Measurements from ENCODE around the gene PEX6.

Gene PEX6, protein sequence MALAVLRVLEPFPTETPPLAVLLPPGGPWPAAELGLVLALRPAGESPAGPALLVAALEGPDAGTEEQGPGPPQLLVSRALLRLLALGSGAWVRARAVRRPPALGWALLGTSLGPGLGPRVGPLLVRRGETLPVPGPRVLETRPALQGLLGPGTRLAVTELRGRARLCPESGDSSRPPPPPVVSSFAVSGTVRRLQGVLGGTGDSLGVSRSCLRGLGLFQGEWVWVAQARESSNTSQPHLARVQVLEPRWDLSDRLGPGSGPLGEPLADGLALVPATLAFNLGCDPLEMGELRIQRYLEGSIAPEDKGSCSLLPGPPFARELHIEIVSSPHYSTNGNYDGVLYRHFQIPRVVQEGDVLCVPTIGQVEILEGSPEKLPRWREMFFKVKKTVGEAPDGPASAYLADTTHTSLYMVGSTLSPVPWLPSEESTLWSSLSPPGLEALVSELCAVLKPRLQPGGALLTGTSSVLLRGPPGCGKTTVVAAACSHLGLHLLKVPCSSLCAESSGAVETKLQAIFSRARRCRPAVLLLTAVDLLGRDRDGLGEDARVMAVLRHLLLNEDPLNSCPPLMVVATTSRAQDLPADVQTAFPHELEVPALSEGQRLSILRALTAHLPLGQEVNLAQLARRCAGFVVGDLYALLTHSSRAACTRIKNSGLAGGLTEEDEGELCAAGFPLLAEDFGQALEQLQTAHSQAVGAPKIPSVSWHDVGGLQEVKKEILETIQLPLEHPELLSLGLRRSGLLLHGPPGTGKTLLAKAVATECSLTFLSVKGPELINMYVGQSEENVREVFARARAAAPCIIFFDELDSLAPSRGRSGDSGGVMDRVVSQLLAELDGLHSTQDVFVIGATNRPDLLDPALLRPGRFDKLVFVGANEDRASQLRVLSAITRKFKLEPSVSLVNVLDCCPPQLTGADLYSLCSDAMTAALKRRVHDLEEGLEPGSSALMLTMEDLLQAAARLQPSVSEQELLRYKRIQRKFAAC

DNA sequence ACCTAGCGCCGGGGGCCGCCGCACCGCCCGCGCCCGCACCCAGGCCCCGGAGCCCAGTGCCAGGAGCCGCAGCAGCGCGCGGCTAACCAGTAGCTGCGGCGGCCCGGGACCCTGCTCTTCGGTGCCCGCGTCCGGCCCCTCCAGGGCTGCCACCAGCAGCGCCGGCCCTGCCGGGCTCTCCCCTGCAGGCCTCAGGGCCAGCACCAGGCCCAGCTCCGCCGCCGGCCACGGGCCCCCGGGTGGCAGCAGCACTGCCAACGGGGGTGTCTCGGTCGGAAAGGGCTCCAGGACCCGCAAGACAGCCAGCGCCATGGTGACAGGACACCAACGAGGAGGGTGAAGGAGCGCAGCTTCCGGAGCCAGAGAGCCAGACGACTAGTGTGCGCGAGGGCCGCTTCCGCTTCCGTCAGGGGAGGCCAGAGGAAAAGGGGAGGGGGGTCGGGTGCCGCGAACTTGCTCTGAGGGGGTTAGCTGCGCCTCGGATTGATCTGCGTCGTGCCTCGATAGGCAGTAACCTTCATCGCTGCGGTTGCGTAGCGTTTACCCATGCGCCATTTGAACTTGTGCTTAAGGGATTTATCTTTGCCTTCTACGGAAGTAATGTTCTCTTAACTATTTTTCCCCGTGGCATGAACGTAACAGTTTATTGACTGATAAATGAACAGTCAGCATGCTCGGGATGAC, at the start of gene PEX6:
Gene PEX6, minus strand, starts transcription at position 343 of the 684 bp plus-strand sequence. Its CDS starts 31 bp downstream, at position 312.
- DNase-seq, result peak; percentile 95

DNA sequence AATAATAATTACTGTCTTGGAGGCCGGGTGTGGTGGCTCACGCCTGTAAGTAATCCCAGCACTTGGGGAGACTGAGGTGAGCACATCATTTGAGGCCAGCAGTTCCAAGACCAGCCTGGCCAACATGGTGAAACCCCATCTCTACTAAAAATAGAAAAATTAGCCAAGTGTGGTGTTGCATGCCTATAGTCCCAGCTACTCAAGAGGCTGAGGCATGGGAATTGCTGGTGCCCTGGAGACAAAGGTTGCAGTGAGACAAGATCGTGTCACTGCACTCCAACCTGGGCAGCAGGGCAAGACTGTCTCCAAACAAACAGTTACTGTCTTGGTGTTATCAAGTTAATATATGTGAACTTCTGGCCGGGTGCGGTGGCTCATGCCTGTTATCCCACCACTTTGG, 47.4 kb upstream of the PEX6 start:
- DNase-seq, result no peak

DNA sequence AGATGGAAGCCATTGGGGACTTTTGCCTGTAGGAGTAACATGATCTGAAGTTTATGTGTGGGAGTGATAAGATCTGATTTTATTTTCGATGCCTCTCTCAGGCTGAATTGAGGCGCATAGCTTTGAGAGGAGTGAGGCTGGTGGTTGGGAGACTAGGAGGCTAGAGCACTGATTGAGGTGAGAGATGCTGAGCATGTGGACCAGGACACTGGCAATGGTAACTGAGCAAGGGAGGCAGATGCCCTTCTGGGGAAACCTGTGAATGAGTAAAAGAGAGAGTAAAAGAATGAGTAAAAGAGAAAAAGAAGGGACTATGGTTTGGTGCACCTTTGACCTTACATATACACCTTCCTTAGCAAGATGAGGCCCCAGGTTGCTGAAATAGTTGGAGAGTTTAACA, 45.5 kb upstream of the PEX6 start:
- DNase-seq, result no peak

DNA sequence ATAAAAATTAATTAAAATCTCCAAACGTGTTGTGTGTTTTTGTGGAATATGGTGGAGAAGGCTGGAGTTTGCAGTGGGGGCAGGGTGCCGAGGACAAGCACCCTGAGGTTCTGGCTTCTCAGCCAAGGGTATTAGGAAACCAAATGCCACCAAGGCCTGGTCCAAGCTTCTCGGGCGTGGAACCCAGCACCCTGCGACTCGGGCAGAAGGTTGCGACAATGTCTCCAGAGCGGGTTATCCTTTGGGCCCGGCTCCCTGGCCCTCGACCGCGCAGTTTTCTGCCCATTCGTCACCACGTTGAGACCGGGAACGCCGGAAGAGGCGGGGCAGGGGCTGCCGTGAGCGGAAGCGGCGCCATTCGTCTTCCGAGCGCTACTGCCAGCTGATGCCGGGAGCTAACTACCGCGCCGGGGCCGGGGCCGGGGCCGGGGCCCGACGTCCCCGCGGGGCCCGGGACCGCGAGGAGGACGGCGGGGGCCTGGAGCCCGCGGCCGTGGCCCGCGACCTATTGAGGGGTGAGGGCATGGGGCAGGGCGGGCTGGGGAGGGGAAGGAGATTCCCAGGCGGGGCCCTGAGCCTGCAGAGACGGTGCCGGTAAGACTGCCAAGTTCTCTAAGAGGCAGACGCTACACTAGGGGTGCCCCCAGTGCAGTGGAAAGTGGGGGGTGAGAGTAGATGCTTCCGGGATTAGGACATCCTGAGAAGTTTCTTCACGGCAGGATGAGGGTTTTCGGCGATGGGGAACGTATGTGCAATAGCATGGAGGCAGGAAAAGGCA, 42.5 kb upstream of the PEX6 start, which contains the start of gene RRP36:
Gene RRP36, plus strand, starts transcription at position 354 of the 778 bp plus-strand sequence. Its CDS starts 32 bp downstream, at position 386.
- DNase-seq, result peak; percentile 56

DNA sequence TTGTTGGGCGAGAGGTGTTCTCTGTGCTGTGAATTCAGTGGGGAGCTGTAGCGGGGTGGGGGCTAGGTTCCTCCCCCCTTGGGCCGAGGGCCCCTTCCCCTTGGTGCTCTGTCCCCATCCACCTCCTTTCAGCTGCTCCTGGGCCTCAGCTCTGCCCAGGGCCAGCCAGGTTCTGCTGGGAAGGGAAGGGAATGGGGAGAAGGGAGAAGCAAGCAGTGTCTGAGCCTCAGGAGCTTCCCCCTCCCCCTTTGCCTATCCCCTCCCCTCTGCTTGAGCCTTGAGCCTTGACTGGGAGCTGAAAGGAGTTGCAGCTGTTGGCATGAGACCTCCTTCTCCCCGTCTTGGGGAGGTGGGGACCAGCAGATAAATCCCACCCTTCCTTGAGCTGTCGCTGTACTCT, 41.9 kb upstream of the PEX6 start:
- no peak for DNase-seq

DNA sequence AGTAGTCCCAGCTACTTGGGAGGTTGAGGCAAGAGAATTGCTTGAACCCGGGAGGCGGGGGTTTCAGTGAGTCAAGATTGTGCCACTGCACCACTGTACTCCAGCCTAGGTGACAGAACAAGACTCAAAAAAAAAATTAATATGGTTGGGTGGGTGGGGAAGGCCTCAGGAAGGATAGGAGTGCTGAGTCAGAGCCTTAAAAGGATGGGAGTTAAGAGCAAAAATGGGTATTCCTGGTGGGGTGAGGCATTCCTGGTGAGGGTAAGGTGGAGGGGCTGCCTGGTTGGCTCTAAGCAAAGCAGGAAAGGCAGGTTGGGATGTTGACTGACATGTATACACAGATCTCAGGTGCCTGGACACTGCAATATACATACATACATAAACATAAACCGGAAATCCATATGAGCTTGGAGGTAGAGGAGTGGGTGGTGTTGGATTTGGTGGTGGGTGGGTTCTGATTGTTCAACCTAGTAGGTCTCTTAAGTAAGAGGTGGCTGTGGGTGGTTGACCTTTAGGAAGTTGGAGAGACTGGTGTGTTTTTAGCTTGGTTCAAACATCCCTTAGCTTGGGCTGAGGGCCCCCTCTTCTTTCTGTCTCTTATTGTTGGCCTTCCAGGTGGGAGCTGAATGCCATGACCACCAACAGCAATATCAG, 41.2 kb upstream of the PEX6 start:
- DNase-seq, result no peak

DNA sequence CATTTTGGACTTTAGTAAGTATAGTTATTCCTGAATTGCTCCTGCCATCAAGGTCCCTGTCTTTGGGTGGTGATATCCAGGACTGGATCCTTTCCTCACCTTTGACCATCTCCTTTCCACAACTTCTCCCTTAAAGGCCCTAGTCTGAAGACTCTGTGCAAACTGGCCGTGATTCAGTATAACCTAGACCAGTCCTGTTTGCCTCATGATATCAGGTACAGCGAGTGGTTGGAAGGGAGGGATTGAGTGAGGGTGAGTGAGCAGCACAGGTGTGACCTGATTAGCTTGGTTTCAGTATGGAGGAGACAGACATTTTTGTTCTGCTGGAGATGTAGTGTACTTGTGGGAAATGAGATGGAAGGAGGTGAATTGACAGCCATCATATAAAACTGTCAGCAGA, 40.2 kb upstream of the PEX6 start:
- no peak for DNase-seq

DNA sequence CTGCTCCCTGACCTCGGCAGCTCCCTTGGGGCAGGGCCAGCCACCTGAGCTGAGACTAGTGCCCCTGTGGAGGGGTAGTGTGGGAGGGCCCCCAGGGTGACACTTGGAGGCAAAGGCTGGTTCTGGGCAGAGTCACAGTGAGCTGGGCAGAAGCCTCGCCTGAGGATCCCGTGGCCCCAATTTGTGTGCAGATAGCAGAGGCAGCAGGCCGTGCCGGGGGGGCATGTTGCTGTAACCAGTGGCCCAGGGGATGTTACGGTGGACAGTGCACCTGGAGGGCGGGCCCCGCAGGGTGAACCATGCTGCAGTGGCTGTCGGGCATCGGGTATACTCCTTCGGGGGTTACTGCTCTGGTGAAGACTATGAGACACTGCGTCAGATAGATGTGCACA, 38.0 kb upstream of the PEX6 start:
- no peak for DNase-seq

DNA sequence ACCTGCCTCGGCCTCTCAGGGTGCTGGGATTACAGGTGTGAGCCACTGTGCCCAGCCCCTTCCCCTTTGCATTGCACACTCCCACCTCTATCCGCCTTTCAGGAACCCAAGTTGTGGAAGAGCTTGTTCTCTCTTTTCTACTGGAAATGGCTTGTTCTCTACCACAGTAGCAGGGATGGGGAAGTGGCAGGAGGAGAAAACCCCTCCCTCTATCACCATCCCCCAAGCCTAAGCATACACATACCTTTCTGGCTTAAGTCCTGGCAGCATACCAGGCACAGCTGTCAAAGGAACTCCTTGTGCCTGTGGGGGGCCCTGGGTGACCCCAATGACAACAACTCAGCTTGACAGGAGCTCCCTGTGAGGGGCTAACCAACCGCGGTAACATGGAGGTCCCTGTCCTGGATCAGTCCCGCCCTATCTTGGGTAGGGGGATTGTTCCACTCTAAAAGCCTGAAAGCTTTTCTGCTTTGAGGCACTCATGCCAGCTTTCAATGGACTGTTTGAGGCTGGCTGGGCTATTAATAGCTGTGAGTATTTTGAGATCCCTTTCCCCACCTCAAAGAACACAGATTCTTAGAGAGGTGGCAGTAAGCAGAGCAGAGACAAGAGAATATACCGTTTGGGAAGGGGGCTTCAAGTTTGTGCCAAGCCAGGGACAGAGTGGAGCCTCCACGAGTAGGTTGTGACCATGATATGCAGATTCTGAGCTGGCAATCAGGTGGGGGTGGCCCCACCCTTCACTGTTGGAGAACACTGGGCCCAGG, 37.4 kb upstream of the PEX6 start:
- no peak for DNase-seq

DNA sequence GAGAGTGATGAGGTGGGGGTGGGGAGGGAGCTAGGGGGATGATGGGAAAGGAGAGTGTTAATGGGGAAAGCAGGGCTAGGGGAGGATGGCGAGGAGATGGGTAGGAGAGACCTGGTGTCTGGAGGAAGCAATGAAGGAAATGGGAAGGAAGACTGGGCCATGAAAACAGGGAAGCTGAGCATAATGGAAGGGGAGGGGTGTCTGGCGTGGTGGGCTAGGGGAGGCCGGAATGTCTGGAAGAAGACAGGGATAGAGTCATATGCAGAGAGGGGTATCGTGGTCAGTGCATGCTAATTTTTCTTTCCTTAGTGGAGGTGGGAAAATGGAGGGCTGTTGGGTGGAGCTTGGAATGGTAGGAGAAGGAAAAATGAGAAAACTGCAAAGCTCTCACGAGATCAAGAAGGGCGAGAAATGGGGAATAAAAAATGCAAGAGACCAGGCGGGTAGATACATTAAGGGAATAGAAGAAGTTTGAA, 35.5 kb upstream of the PEX6 start:
- DNase-seq, result no peak

DNA sequence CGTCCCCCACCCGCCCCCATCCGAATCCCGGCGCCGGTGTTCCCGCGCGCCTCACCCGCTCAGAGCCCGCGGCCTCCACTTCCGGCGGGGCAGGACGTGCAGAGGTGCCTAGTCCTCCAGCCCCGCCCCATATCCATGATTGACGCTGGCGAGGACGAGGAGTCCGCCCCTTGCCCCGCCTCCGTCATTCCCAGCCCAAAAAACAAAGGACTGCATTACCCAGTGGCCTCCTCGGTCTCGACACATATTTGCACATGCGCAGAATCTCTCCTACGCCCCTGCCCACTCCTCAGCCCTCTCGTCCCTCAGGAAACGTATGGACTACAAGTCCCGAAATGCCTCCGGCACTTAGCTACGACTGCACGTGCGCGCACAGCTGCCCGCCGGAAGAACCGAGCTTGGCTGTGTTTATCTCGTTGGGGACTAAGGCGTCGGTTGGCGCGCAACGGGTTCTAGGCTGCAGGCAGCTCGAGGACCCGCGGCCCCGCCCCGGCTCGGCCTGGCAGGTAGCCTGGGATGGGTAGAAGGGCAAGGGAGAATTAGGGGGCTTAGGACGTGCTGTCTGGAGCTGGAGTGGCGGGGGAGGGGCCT, 35.0 kb upstream of the PEX6 start, which contains the start of the genes KLHDC3 and MEA1:
Gene KLHDC3, plus strand, starts transcription at position 407 of the 591 bp plus-strand sequence. CDS start 2,944 bp downstream, outside the sequence.
Gene MEA1, minus strand, starts transcription at position 104 of the 591 bp plus-strand sequence. CDS start 133 bp downstream, outside the sequence.
- peak; percentile 100 for DNase-seq

DNA sequence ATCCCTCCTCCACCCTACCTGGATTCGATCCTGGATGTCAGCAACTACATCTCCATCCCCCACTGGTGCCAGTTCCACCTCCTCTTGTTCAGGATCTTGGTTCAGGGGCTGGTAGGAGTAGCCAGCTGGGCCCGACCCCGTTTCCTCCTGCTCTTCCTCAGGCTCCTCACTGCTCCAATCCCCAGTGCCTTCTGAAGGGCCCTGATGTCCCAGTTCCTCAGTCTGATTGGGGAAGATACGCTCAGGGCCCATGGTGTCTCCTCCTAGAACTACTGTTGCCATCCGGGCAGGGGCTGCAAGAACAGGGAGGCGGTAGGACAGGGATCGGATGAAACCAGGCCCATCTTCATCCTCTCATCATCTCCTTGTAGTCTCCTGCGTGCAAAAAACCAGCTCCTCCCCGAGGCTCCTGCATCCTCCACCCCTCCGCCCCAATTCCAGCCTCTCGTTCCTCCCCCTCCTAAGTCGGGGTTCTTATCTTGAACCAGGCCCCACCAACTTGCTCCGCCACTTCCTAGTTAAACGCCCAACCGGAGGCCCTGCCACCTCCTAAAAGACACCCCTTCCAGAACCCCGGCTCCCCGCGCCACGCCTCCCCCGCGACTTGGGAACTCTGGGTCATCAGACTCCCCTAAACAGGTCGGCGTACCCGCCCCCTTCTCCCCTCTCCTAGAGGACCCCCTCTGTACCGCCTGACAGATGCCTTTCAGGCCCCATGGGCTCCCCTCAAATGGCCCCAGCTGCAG, 34.3 kb upstream of the PEX6 start:
- no peak for DNase-seq

DNA sequence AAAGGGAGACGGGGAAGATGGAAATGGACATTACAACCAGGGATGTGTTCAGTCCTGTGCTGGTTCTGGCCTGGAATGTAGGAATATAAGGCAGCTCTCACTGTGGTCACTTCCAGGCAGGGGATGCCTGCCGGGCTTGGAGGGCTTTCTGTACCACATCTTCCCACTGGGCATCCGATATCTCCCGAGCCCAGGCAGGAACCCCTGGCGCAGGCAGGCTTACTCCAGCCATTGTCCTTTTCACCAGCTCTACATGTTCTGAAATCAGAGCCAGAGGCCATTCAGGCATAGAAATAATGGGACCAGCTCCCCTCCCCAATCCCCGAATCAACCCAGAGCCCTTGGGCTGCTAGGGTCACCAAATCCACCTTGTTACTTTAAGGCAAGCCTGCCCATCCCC, 33.4 kb upstream of the PEX6 start:
- no peak for DNase-seq

DNA sequence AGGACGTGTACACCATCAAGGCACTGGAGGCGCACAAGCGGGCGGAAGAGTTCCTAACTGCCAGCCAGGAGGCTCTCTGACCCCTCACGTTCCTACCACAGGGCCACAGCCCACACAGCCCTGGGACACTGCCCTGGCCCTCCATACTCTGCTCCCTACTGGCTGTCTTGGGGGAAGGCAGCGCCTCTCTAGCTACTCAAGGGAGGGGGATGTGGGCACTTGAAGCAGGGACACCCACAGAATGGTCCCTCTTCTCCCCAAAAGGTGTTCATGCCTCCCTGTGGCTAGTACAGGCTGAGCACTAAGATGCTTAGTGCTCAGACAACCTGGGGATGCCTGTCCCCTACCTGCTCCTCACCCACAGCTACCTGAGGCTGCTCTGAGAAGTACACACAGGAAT, 32.2 kb upstream of the PEX6 start:
- no peak for DNase-seq

DNA sequence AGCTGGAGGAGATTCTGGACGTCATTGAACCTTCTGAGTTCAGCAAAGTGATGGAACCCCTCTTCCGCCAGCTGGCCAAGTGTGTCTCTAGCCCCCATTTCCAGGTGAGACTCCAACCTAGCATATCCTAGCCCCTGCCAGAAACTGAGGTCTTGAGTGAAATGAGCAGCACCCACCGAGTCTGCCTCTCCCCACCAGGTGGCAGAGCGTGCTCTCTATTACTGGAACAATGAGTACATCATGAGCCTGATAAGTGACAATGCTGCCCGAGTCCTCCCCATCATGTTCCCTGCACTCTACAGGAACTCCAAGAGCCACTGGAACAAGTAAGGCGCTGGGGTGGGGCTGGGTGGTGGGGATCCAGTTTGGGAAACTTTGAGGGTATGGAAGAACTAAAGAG, 30.1 kb upstream of the PEX6 start:
- DNase-seq, result peak; percentile 28

DNA sequence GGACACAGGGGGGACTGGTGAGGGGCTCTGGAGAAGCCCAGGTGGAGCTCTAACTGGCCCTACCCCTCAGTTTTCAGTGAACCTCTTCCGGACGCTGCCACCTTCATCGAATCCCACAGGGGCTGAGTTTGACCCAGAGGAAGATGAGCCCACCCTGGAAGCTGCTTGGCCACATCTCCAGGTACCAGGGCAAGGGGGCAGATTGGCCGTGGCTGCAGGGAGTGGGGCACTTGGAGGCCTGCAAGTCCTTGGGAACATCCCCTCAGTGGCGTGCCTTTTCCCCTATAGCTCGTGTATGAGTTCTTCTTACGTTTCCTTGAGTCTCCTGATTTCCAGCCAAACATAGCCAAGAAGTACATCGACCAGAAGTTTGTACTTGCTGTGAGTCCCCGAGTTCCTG, 28.1 kb upstream of the PEX6 start:
- DNase-seq, result no peak

DNA sequence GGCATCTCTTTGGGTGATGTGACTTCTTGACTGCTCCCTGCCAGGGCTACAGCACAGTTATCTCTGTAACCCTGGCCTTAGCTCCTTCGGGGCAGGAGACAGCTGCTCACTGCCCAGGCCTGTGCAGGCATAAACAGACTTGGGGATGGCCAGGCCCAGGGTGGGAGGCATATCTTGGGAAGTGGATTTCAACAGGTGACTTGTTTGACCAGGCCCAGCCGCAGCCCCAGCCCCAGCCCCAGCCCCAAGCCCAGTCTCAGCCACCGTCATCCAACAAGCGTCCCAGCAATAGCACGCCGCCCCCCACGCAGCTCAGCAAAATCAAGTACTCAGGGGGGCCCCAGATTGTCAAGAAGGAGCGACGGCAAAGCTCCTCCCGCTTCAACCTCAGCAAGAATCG, 27.3 kb upstream of the PEX6 start:
- no peak for DNase-seq

DNA sequence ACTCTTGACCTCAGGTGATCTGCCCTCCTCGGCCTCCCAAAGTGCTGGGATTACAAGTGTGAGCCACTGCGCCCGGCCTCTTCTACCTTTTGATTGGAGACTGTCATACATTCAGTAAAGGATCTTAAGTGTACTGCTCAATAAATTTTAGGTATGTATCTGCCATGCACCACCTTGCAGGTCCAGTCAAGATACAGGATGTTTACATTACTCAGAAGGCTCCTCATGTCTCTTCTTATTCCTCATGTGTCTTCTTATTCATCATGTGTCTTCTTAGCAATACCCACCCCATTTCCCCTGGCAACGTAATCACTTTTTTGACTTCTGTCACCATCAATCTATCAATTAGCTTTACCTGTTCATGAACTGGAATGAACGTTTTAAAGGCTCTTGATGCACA, 26.9 kb upstream of the PEX6 start:
- DNase-seq, result no peak

DNA sequence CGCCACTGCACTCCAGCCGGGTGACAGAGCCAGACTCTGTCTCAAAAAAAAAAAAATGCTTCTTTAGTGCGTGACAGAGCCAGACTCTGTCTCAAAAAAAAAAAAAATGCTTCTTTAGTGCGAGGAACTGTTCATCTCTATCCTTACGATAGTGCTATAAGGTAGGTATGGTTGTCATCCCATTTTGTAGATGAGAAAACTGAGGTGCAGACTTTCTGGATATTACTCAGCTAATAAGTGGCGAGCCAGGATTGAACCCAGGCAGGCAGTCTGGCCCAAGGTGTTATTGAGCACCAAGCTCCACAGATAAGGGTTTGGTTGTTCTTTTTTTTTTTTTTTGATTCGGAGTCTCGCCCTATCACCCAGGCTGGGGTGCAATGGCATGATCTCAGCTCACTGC, 22.9 kb upstream of the PEX6 start:
- no peak for DNase-seq

Measured in CD4-positive, alpha-beta T cell treated with Interleukin-15 for 1 hour (primary cell).